IMR-90 (cell line): ENCODE data around the gene KAT2A. TPM values are rescaled to one million over a fixed set of nuclear protein-coding genes. Genes with fewer than 3 reads are reported as not detected.

ENCODE experiments used
- ATAC-seq: fragments of 200-7000 bp; cut with Tn5 transposase; 2 replicates; pipeline ENCODE4 v1.9.1; 2020; ENCODE audit warnings: low read depth, mild to moderate bottlenecking, moderate library complexity
- BruUV-seq: library from RNA; stranded (reverse); fragments of 400-500 nt; replicated peaks from 2 replicates; lab custom pipeline; 2021; lab: Mats Ljungman, UMichigan
- CTCF ChIA-PET: fragments of 300-600 bp; formaldehyde crosslinking; extraction: SDS; loops from one replicate; lab custom pipeline; 2021; ENCODE audit warnings: antibody characterized with exemption; lab: Yijun Ruan, JAX
- POLR2A ChIA-PET: fragments of 300-600 bp; sonication (Branson Sonifier 250); formaldehyde crosslinking; loops from one replicate; lab custom pipeline; 2022; ENCODE audit warnings: antibody characterized with exemption; ENCODE audit not compliant: unreplicated experiment; lab: Charles Lee
- DNase-seq: peaks from one replicate; pipeline ENCODE4 v3.0.0; 2013
- H2AFZ ChIP-seq: replicated peaks from 2 replicates; pipeline ENCODE3; 2013; ENCODE audit warnings: low read length, mild to moderate bottlenecking; ENCODE audit not compliant: poor library complexity
- H2AK5ac ChIP-seq: 2 replicates; pipeline ENCODE4 v1.6.1; 2013; ENCODE audit warnings: low read depth, low read length, inconsistent platforms
- H2AK9ac ChIP-seq: replicated peaks from 2 replicates; pipeline ENCODE3; 2013; ENCODE audit warnings: mild to moderate bottlenecking, low read depth, low read length, moderate library complexity; ENCODE audit not compliant: poor library complexity
- H2BK120ac ChIP-seq: 2 replicates; pipeline ENCODE4 v1.6.1; 2013; ENCODE audit warnings: low read depth, low read length, inconsistent platforms
- H2BK15ac ChIP-seq: 3 replicates; pipeline ENCODE4 v1.6.1; 2013; ENCODE audit warnings: low read depth, low read length, inconsistent platforms
- H2BK20ac ChIP-seq: 2 replicates; pipeline ENCODE4 v1.6.1; 2013; ENCODE audit warnings: low read depth, mild to moderate bottlenecking, inconsistent platforms, low read length, moderate library complexity
- H2BK5ac ChIP-seq: 2 replicates; pipeline ENCODE4 v1.6.1; 2013; ENCODE audit warnings: mild to moderate bottlenecking, low read depth, low read length, inconsistent platforms; ENCODE audit not compliant: poor library complexity, severe bottlenecking
- H3K14ac ChIP-seq: replicated peaks from 2 replicates; pipeline ENCODE4 v1.6.1; 2013; ENCODE audit warnings: low read depth, low read length, inconsistent platforms
- H3K18ac ChIP-seq: 2 replicates; pipeline ENCODE4 v1.6.1; 2013; ENCODE audit warnings: low read depth, low read length, control low read depth
- H3K23ac ChIP-seq: 2 replicates; pipeline ENCODE4 v1.6.1; 2013; ENCODE audit warnings: low read depth, low read length, inconsistent platforms
- H3K27ac ChIP-seq: 2 replicates; pipeline ENCODE4 v1.5.1; 2013; ENCODE audit warnings: mild to moderate bottlenecking, control low read depth, low read length; ENCODE audit not compliant: insufficient read depth
- H3K27me3 ChIP-seq: 2 replicates; pipeline ENCODE4 v1.6.1; 2013; ENCODE audit warnings: low read length; ENCODE audit not compliant: control insufficient read depth, insufficient read depth
- H3K36me3 ChIP-seq: 2 replicates; pipeline ENCODE4 v1.6.1; 2013; ENCODE audit warnings: low read length, mixed read lengths; ENCODE audit not compliant: control insufficient read depth, insufficient read depth
- H3K4ac ChIP-seq: 2 replicates; pipeline ENCODE4 v1.6.1; 2013; ENCODE audit warnings: low read depth, low read length, inconsistent platforms
- H3K4me1 ChIP-seq: 2 replicates; pipeline ENCODE4 v1.6.1; 2013; ENCODE audit warnings: low read length, mixed read lengths; ENCODE audit not compliant: control insufficient read depth, insufficient read depth
- H3K4me2 ChIP-seq: 2 replicates; pipeline ENCODE4 v1.6.1; 2013; ENCODE audit warnings: low read depth, mild to moderate bottlenecking, control low read depth, low read length, moderate library complexity
- H3K4me3 ChIP-seq: 2 replicates; pipeline ENCODE4 v1.5.1; 2013; ENCODE audit warnings: low read depth, mild to moderate bottlenecking, control low read depth, low read length, moderate library complexity; ENCODE audit not compliant: insufficient read depth
- H3K56ac ChIP-seq: 2 replicates; pipeline ENCODE4 v1.6.1; 2013; ENCODE audit warnings: low read length, inconsistent platforms; ENCODE audit not compliant: insufficient read depth; ENCODE audit errors: extremely low read depth
- H3K79me1 ChIP-seq, 2 experiments: 2 replicates each; pipeline ENCODE4 v1.6.1; 2013; ENCODE audit warnings: low read length in 2 of 2, inconsistent platforms in 1 of 2, low read depth in 1 of 2
- H3K9ac ChIP-seq: 2 replicates; pipeline ENCODE4 v1.6.1; 2013; ENCODE audit warnings: low read depth, low read length, control low read depth
- H3K9me1 ChIP-seq: 2 replicates; pipeline ENCODE4 v1.6.1; 2013; ENCODE audit warnings: low read length, inconsistent platforms; ENCODE audit not compliant: insufficient read depth
- H3K9me3 ChIP-seq: 2 replicates; pipeline ENCODE4 v1.6.1; 2013; ENCODE audit warnings: low read length; ENCODE audit not compliant: control insufficient read depth, insufficient read depth
- H4K20me1 ChIP-seq: 2 replicates; pipeline ENCODE4 v1.6.1; 2013; ENCODE audit warnings: low read length, inconsistent platforms; ENCODE audit not compliant: insufficient read depth
- H4K5ac ChIP-seq: 2 replicates; pipeline ENCODE4 v1.6.1; 2013; ENCODE audit warnings: mild to moderate bottlenecking, low read depth, low read length, control low read depth
- H4K8ac ChIP-seq, 2 experiments: 2 replicates each; pipeline ENCODE4 v1.6.1; 2013; ENCODE audit warnings: low read depth in 2 of 2, low read length in 2 of 2, control low read depth in 1 of 2, inconsistent platforms in 1 of 2
- H4K91ac ChIP-seq: 2 replicates; pipeline ENCODE4 v1.6.1; 2013; ENCODE audit warnings: low read depth, low read length, inconsistent platforms; ENCODE audit not compliant: insufficient read depth
- CEBPB ChIP-seq: IDR thresholded peaks from 2 replicates; pipeline ENCODE4 v1.6.1; 2012; ENCODE audit warnings: low read depth, low read length, improper control_type of control experiment
- MAZ ChIP-seq: IDR thresholded peaks from 2 replicates; pipeline ENCODE4 v1.6.1; 2012; ENCODE audit warnings: low read depth, mild to moderate bottlenecking, low read length, improper control_type of control experiment, moderate library complexity, borderline replicate concordance
- WGBS, 2 experiments: methylation state at CpG; one replicate each; pipeline versions ENCODE4 v1.1.5 to v1.1.7; 2013; ENCODE audit warnings: missing lambda C conversion rate in 2 of 2; ENCODE audit not compliant: insufficient read length in 1 of 2; ENCODE audit errors: extremely low coverage in 2 of 2; 5-methylcytosine and 5-hydroxymethylcytosine counted together
- dilution Hi-C: fragments of 300-500 bp; cut with HindIII; formaldehyde crosslinking; loops from one replicate; pipeline ENCODE4 v1.14.3; 2018; ENCODE audit warnings: low sequenced_read_pairs; ENCODE audit not compliant: unreplicated experiment
- in situ Hi-C: fragments of 300-500 bp; cut with MboI; formaldehyde crosslinking; loops from 3 replicates; pipeline ENCODE4 v1.14.3; 2019; ENCODE audit warnings: low sequenced_read_pairs, inconsistent platforms, mixed read lengths
- intact Hi-C: fragments of 100-400 bp; cut with micrococcal nuclease; formaldehyde crosslinking; loops from 2 replicates; pipeline ENCODE4 v1.10.0; 2022
- polyA plus RNA-seq, 3 experiments: library from polyadenylated mRNA; depleted of rRNA; stranded (reverse); fragments of >200 nt; gene quantifications; 2 replicates each; pipeline ENCODE4 v1.2.3, GENCODE V29; 2012; ENCODE audit warnings: low replicate concordance in 1 of 3
- total RNA-seq: library from RNA; depleted of rRNA; stranded (reverse); fragments of >200 nt; gene quantifications from 2 replicates; pipeline ENCODE4 v1.2.3, GENCODE V29; 2012

KAT2A gene
- total and polyA plus RNA-seq, 2 of the 4 experiments (the other 2 are of a cell fraction) = 6.3 to 28.2 TPM

GRCh38 chr17:42120161-42120769 lies 902 bp downstream of the KAT2A start (continued):
- TF ChIP-seq MAZ = no peak

GRCh38 chr17:42119301-42119700 lies 1.9 kb downstream of the KAT2A start:
- Histone ChIP-seq H4K91ac (no peak overlapping the region), H3K9ac (no peak overlapping the region), H3K4me3 (no peak overlapping the region), H3K23ac (no peak overlapping the region), H2BK20ac (no peak overlapping the region), H4K20me1 (peaks cover 3% of the 10 kb centered on the region; the same call in 1 of the 2 replicates), H3K56ac (no peak overlapping the region), H2AK9ac (peak overlapping the region; percentile 86), H4K8ac (no peak overlapping the region), H3K18ac (no peak overlapping the region), H3K36me3 (peaks cover 30% of the 10 kb centered on the region), H3K79me1 (peaks cover 10 to 12% of the 10 kb centered on the region in 2 experiments; a peak in 3 of 4 replicates), H3K27me3 (no peaks in the 10 kb centered on the region), H3K4ac (no peak overlapping the region), H2AK5ac (no peak overlapping the region), H3K9me3 (no peaks in the 10 kb centered on the region), H3K9me1 (peaks cover 4% of the 10 kb centered on the region; the same call in 1 of the 2 replicates), H3K27ac (no peak overlapping the region), H3K14ac (no peak overlapping the region), H3K4me1 (peaks cover 7% of the 10 kb centered on the region), H2BK5ac (no peak overlapping the region), H2BK120ac (no peak overlapping the region), H3K4me2 (no peak overlapping the region), H2BK15ac (no peak overlapping the region), H4K5ac (no peak overlapping the region), H2AFZ (no peak overlapping the region)
- intact Hi-C loops (no loop called here), dilution Hi-C loops (no loop called here), in situ Hi-C loops (no loop called here)
- DNase-seq = no peak
- ATAC-seq = no peak
- 100% methylated on average over 4 of the region's 18 CpGs; no CpG with 5 or more reads in 1 of the 2 experiments for WGBS, 2 experiments
- POLR2A ChIA-PET = no interaction called here
- CTCF ChIA-PET = interaction anchor here (1.6 kb wide), 1 partner anchor 18 kb away, joined by 4 read pairs; no protein-coding TSS in a partner anchor
- BruUV-seq = no TSS peak
- no peak for TF ChIP-seq CEBPB
